Measurements from ENCODE around the gene FAM89B.

- TF ChIP-seq CTCF (IDR thresholded peaks at IDR 0.05) (no peak), POLR2A (IDR thresholded peaks at IDR 0.05) (no peak), EP300 (IDR thresholded peaks at IDR 0.05) (no peak)
Measured at GRCh38 chr11:65574811-65575567, 2.7 kb downstream of the FAM89B start.

Data from ovary (tissue), 3 donors.